Cardiac septum (tissue), 1 donor: Measurements from ENCODE around the gene DHX58. TPM values are rescaled to one million over a fixed set of nuclear protein-coding genes. Genes with fewer than 3 reads are reported as not detected.

Source experiments
- DNase-seq: peaks from one replicate; pipeline ENCODE4 v3.0.0-alpha.2; 2020; ENCODE audit warnings: low spot score
- intact Hi-C: fragments of 100-400 bp; cut with DNase I; formaldehyde crosslinking; loops from one replicate; pipeline ENCODE4 v1.14.0; 2022
- total RNA-seq: library from RNA; stranded (reverse); fragmentation: NEBNext Ultra II Directional; extraction: Animal tissue kit (Norgen Biotek cat#: 25700); gene quantifications from one replicate; pipeline ENCODE4 v1.2.1, GENCODE V29; 2021
- donor health status: DM: no; HTN: no; CAD: no.

The DHX58 gene
- total RNA-seq, 1 donor from 2014 or later = 4.5 TPM

DNA sequence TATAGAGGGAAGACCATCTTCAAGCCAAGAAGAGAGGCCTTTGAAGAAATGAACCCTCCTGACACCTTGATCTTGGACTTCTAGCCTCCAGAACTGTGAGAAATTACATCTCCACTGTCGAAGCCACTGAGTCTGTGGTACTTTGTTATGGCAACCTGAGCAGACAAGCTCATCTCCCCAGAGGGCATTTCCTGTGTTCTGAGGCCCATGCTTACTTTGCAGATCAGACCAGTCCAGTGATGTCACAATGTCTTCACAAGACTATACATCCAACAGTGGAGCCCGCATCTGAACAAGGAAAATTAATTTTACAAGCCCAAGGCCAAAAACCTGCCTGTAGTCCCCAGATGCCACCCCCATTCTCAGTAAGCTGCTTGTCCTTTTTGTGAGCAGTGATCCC lies 47.3 kb downstream of the DHX58 start:
- intact Hi-C loops = loop anchor here (5.0 kb wide), 2 partner anchors 37 to 38 kb away; no protein-coding TSS in a partner anchor
- DNase-seq = no peak

- intact Hi-C loops = no loop called here
- DNase-seq = no peak
Observed at GRCh38 chr17:42062681-42063080, 49.8 kb downstream of the DHX58 start.

GRCh38 chr17:42061646-42062487 lies 50.6 kb downstream of the DHX58 start:
- intact Hi-C loops = no loop called here
- no peak for DNase-seq

DNA sequence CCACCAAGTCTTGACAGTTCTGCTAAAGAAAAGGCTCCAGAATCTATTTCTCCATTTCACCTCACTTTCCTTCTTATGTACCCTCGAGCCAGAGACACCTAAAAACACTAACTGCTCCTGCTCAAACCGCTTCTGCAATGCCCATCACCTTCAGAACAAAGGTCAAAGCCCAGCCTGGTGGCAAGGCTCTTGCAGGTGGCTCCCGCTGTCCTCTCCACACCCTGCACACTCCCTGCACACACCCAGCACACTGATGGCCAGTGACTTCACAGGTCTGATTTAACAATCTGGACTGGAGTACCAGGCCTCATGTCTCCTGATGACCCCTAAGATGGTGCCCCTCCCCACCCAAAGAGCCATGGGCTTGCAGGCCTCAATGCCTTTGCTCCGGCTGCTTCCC lies 52.3 kb downstream of the DHX58 start:
- DNase-seq = no peak
- intact Hi-C loops = no loop called here

DNA sequence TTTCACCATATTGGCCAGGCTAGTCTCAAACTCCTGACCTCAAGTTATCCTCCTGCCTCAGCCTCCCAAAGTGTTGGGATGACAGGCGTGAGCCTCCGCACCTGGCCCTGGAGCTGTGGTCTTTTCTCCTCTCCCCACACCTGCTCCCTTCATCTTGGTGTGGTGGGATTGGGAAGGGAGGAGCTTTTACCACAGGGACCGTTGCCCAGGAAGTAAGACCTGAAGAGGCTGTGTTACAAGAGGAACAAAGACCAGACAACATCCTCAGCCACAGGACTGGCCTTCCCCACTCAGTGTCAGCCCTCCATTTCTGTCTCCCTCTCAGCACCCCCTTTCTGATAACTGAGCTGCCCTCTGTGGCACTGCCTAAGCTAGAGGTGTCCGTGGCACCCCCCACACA lies 52.7 kb downstream of the DHX58 start:
- intact Hi-C loops = no loop called here
- DNase-seq = no peak

- intact Hi-C loops = no loop called here
- DNase-seq = no peak
Observed at GRCh38 chr17:42058063-42058462, 54.5 kb downstream of the DHX58 start.

GRCh38 chr17:42056635-42057034 lies 55.9 kb downstream of the DHX58 start:
- no peak for DNase-seq
- intact Hi-C loops = no loop called here

- intact Hi-C loops = no loop called here
- DNase-seq = no peak
Observed at GRCh38 chr17:42055496-42055895, 57.0 kb downstream of the DHX58 start.

GRCh38 chr17:42055027-42055426 lies 57.5 kb downstream of the DHX58 start:
- intact Hi-C loops = no loop called here

GRCh38 chr17:42053731-42054500 lies 58.6 kb downstream of the DHX58 start:
- no peak for DNase-seq
- intact Hi-C loops = no loop called here

More at GRCh38 chr17:42055027-42055426, 57.5 kb downstream of the DHX58 start:
- DNase-seq = no peak

DNA sequence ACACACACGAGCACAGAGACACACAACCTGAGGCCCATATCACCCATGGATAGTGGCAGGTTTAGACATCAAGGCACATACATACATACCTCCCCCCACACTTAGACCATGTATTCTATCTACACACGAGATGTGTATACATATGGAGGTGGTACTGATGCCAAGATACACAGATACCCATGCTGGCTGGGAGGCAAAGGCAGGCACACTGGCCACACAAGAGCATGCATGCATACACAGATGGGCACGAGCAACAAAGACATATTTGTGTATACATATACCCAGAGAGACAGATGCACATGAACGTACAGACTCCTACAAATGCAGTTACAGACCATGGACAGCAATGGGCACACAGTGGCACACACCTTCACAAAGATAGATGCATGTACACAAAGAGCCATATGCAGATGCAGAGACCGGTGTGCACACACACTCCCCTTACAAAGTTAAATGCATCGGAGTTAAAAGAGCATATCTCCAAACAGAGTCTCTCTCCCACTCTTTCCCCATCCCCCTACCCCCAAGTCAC lies 60.1 kb downstream of the DHX58 start:
- no peak for DNase-seq
- intact Hi-C loops = no loop called here

GRCh38 chr17:42051645-42052044 lies 60.9 kb downstream of the DHX58 start:
- intact Hi-C loops = no loop called here
- DNase-seq = no peak

Other genes with a start within 250 kb of the DHX58 start
- 5.1 TPM for gene KLHL11, start 247.3 kb downstream of the DHX58 start, total RNA-seq
- 33.6 TPM for gene ACLY, start 193.8 kb downstream of the DHX58 start, total RNA-seq
- gene ODAD4, start 182.1 kb downstream of the DHX58 start, total RNA-seq = 0.54 TPM
- gene CNP, start 145.9 kb downstream of the DHX58 start, total RNA-seq = 24.2 TPM
- gene DNAJC7, start 95.3 kb downstream of the DHX58 start, total RNA-seq = 77.4 TPM
- gene NKIRAS2, start 92.6 kb downstream of the DHX58 start, total RNA-seq = 50.7 TPM
- 0.43 TPM for gene C17orf113, start 62.1 kb downstream of the DHX58 start, total RNA-seq
- 0.13 TPM for gene ZNF385C, start 14.2 kb downstream of the DHX58 start, total RNA-seq
- gene KAT2A, start 8.7 kb upstream of the DHX58 start, total RNA-seq = 17.3 TPM
- not detected for gene HSPB9, start 10.1 kb upstream of the DHX58 start, total RNA-seq
- 43.9 TPM for gene RAB5C, start 42.3 kb upstream of the DHX58 start, total RNA-seq
- not detected for gene KCNH4, start 68.4 kb upstream of the DHX58 start, total RNA-seq
- not detected for gene HCRT, start 72.7 kb upstream of the DHX58 start, total RNA-seq
- gene GHDC, start 81.8 kb upstream of the DHX58 start, total RNA-seq = 6.0 TPM
- gene STAT5B, start 163.7 kb upstream of the DHX58 start, total RNA-seq = 32.8 TPM
- 12.1 TPM for gene STAT5A, start 175.8 kb upstream of the DHX58 start, total RNA-seq